Stimulated activated naive B cell treated with anti-CD40 and anti-IgM and Interleukin-4, amounts not matched to agents 10 μg/mL and 1 μg/mL and 100 μg/mL, for 72 hours (primary cell): ENCODE results near the gene PFDN6.

Experiments used
- ATAC-seq, 2 donors: fragments of 150-1000 bp; cut with Tn5 transposase; replicated peaks; 2 replicates each; pipeline ENCODE4 v1.10.0; 2021; ENCODE audit warnings: moderate library complexity in 1 of 2
- DNase-seq: peaks from one replicate; pipeline ENCODE4 v3.0.0; 2021
- H3K27ac Mint-ChIP-seq: one replicate; pipeline ENCODE4 v1.8.0; 2022; ENCODE audit warnings: mild to moderate bottlenecking, mixed read lengths
- H3K27me3 Mint-ChIP-seq, 2 donors: one replicate each; pipeline ENCODE4 v1.8.0; 2022; ENCODE audit warnings: mixed read lengths in 2 of 2
- H3K36me3 Mint-ChIP-seq, 2 donors: one replicate each; pipeline ENCODE4 v1.8.0; 2022; ENCODE audit warnings: mixed read lengths in 2 of 2, mild to moderate bottlenecking in 1 of 2
- H3K4me1 Mint-ChIP-seq, 2 donors: one replicate each; pipeline ENCODE4 v1.8.0; 2022; ENCODE audit warnings: mixed read lengths in 2 of 2, mild to moderate bottlenecking in 1 of 2
- H3K4me3 Mint-ChIP-seq, 2 donors: one replicate each; pipeline ENCODE4 v1.8.0; 2022; ENCODE audit warnings: mild to moderate bottlenecking in 2 of 2, mixed read lengths in 2 of 2, moderate library complexity in 1 of 2
- H3K9me3 Mint-ChIP-seq, 2 donors: one replicate each; pipeline ENCODE4 v1.8.0; 2022; ENCODE audit warnings: mixed read lengths in 2 of 2, mild to moderate bottlenecking in 1 of 2

The PFDN6 gene

DNA sequence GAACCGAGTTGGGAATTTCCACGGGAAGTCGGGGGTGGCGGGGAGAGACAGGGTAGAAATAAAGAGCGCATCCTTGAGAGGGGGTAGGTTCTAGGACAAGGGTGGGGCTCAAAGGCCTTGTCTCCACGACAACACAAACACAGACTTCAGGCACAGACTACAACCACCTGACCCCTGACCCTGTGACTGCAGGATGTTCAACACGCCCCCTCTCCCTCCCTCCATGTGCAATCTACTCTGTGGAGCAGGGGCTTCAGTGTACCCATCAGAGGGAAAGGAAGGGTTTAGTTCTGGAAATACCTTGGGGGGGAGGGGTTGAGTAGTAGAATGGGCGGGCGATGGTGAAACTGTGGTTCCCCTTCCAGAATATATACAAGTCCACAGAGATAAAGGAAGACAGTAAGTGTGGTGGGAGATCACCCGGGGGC, 25.1 kb downstream of the PFDN6 start:
- Mint-ChIP-seq H3K9me3 (no peaks in the 10 kb centered on the region), H3K27me3 (no peaks in the 10 kb centered on the region), H3K4me3 (peak overlapping the region; percentile 97), H3K27ac (peak overlapping the region; percentile 100), H3K4me1 (peaks cover 45 to 72% of the 10 kb centered on the region in 2 donors), H3K36me3 (peaks cover 49 to 74% of the 10 kb centered on the region in 2 donors)
- peak; percentile 54 to 60 for ATAC-seq
- peak; percentile 74 for DNase-seq

DNA sequence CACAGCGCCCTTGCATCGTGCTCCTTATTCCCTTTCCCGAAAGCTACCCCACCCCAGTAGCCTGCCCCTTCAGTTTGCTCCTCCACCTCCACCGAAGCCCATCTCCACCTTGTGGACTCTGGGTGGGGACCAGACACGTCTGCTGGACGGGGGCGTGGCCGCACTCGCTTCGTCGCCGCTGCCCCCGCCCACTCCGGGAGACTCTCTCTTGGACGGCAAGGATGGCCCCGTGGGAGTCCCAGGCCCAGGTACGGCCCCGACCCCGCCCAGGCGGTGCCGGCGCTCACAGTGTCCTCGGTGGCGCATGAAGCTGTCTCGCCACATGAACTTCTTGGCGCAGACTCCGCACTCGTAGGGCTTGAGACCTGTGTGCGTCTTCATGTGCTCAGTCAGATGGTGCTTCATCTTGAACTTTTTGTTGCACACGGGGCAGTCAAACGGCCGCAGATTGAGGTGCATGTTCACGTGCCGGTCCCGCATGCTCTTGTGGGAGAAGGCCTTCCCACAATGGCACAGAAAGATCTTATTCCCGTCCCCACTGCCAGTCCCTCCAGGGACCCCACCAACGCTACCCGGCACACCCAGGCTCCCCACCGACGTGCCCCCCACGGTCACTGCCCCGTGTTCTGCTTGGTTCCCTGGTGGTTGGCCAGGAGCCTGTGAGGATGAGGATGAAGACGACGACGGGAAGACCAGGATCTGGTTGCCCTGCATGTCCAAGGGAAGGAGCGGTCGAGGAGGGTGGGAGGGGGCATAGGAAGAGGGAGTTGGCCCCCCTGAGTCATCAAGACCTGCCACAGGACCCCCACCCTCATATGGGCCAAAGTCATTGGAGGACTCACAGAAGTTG, 25.8 kb downstream of the PFDN6 start:
- peaks cover 55 to 81% of the 10 kb centered on the region in 2 donors for H3K36me3 Mint-ChIP-seq
- H3K27me3 Mint-ChIP-seq = no peaks in the 10 kb centered on the region
- DNase-seq (peak; percentile 32), ATAC-seq (no peak)
- no peaks in the 10 kb centered on the region for H3K9me3 Mint-ChIP-seq
- peak overlapping the region; percentile 97 for H3K4me3 Mint-ChIP-seq
- peak overlapping the region; percentile 100 for H3K27ac Mint-ChIP-seq
- H3K4me1 Mint-ChIP-seq = peaks cover 52 to 78% of the 10 kb centered on the region in 2 donors

DNA sequence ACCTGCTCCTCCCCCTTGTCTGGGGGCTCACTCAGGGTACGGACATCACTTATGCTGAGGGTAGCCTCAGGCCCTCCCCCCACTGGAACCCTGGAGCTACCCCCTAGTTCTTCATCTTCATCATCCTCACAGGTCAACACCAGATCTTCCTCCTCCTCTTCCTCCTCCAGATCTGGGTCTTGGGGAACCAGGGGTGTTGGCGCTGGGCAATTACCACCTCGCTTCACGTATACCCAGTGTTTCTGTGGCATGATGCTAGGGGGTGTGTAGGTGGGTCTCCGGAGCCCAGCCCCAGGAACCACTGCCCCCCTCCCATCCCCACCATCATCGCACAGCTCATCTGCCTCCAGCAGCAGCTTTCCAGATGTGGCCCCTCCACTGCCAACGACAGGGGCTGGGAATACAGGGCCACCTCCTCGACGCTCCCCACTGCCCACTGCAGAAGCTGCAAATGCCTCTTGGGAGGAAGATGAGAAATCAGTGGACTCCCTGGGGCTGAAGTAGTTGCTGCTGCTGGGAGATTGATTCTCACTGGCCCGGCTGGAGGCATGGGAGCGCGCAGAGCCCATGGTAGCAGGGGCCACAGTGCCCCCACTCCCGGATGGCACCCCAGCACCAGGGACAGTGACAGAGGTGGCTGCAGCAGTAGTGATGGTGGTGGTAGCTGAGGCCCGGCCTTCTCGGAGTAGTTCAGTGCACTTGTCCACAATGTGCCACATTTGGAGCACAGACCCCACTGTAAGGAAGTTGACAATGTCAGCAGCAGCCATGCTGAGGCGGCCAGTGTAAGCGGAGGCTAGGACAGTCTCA, 26.6 kb downstream of the PFDN6 start:
- H3K27me3 Mint-ChIP-seq = no peaks in the 10 kb centered on the region
- peak overlapping the region; percentile 97 for H3K4me3 Mint-ChIP-seq
- no peaks in the 10 kb centered on the region for H3K9me3 Mint-ChIP-seq
- H3K36me3 Mint-ChIP-seq = peaks cover 60 to 85% of the 10 kb centered on the region in 2 donors
- H3K4me1 Mint-ChIP-seq = peaks cover 56 to 82% of the 10 kb centered on the region in 2 donors
- DNase-seq = no peak
- H3K27ac Mint-ChIP-seq = peak overlapping the region; percentile 82
- ATAC-seq = no peak

DNA sequence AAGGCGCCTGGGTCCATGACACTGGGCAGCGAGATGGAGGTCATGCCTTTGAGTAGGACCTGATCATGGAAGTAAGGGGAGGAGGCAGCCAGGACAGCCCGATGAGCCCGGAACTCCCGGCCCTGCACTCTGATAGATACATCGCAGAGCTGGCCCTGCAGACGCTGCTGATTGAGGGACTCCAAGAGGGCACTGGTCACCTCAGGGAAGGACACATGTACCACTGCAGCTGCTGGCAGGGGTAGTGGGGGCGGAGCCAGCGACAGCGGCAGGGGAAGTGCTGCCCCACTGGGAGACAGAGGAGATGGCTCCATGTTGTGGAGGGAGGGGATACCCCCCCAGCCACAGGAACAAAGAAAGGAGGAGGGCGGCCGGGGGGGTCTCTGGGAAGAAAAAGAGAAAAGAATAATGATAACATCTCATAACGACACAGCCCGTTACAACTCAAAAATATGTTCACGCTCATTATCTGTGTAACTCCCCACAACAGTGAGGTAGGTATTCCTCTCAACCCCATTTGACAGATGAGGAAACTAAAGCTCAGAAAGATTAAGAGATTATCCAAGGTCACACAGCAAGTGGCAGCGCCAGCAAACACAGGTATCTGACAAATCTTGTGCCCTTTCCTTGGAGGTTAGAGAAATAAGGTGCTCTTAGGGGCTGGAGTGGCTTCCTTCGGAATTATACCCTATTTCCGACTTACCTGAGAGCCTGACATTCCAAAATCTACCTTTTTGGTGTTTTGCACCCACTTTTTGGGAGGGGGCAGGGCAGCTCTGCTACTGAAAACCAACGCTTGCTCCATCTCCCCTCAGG, 27.4 kb downstream of the PFDN6 start:
- DNase-seq (no peak), ATAC-seq (no peak)
- Mint-ChIP-seq H3K36me3 (peaks cover 62 to 87% of the 10 kb centered on the region in 2 donors), H3K27me3 (no peaks in the 10 kb centered on the region), H3K9me3 (no peaks in the 10 kb centered on the region), H3K4me3 (peak overlapping the region; percentile 97 to 98), H3K27ac (peak overlapping the region; percentile 83), H3K4me1 (peaks cover 57 to 85% of the 10 kb centered on the region in 2 donors)

DNA sequence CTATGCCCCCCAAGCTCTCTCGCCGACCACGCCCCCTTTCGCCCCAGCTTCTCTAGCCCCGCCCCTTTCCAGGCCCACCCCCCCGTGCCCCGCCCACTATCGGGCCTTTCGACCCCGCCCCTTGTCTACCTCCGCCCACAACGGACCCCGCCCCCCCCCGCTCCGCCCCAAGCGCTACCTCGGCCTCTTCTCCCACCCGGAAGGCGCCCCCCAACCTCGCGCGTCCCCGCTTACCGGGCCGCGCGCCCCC, 27.9 kb downstream of the PFDN6 start:
- Mint-ChIP-seq H3K36me3 (peaks cover 63 to 87% of the 10 kb centered on the region in 2 donors), H3K27me3 (no peaks in the 10 kb centered on the region), H3K4me1 (peaks cover 61 to 86% of the 10 kb centered on the region in 2 donors), H3K4me3 (peak overlapping the region; percentile 97 to 98), H3K9me3 (no peaks in the 10 kb centered on the region), H3K27ac (peak overlapping the region; percentile 83)
- no peak for DNase-seq
- ATAC-seq = no peak

DNA sequence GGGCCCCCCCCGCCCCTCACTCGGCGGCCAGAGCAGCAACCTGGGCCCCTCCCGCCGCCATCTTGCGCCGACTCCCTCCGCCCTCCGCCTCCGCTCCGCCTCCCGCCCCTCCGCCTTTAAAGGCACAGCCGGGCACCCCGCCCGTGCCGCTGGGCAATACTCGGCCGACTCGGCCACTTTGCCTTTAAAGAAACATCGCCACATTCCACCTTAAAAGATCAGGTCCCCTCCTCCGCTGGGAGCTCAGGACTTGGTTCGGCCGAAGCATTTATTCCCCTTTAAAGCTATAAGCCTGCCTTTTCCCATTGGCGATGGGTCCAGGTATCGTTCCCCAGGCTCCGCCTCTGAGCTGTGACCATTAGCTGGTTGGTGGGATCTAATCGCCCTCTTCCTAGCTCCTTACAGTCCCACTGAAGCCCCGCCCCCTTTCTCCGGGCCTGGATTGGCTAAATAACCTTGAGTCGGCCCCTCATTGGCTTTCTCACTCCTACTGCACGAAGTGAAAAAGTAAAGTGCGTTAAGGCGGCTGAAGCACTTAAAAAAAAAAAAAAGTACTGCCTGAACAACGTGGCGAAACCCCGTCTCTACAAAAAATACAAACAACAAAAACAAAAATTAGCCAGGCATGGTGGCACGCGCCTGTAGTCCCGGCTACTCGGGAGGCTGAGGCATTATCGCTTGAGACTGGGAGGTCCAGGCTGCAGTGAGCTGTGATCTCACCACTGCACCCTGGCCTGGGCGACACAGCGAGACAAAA, 28.4 kb downstream of the PFDN6 start, which contains the start of gene ZBTB22:
Gene ZBTB22, minus strand, starts transcription at position 76 of the 757 bp plus-strand sequence. CDS start 828 bp downstream, outside the sequence.
- Mint-ChIP-seq H3K27me3 (no peaks in the 10 kb centered on the region), H3K4me3 (peak within 1 kb of the TSS; percentile 97 to 98), H3K4me1 (peaks cover 63 to 81% of the 10 kb centered on the region in 2 donors), H3K27ac (peak within 1 kb of the TSS; percentile 99), H3K36me3 (peaks cover 62 to 87% of the 10 kb centered on the region in 2 donors), H3K9me3 (no peaks in the 10 kb centered on the region)
- ATAC-seq (peak; percentile 58 to 64), DNase-seq (peak; percentile 92)

DNA sequence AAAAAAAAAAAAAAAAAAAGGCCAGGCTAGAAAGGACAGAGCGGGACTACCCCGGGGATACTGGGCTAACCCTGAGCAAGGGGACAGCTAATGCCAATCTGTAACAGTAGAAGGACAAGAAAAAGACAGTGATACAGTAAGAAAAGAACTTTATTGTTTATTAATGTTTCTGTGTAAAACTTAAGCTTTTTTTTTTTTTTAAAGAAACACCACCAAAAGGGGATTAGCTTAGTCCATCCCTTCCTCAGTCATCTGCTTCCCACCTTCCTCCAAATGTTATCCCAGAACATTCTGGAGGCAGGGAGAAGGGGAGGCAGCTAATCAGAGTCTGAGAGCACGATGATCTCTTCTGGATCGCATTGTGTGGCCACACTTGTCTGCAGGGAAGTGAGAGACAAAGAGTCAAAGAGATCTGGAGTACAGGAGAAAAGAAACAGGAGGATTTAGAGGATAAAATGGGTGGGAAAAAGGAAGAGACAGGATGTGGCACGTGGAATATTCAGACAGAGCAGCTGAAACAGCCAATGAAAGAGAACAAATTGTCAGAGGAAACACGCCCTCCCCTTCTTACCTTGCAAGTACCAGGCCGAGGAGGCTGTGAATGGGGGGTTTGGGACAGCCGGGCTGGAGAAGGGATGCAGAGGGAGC, 29.1 kb downstream of the PFDN6 start:
- peak overlapping the region; percentile 97 to 98 for H3K4me3 Mint-ChIP-seq
- peaks cover 64 to 83% of the 10 kb centered on the region in 2 donors for H3K4me1 Mint-ChIP-seq
- no peak for DNase-seq
- peak overlapping the region; percentile 99 for H3K27ac Mint-ChIP-seq
- no peaks in the 10 kb centered on the region for H3K27me3 Mint-ChIP-seq
- no peaks in the 10 kb centered on the region for H3K9me3 Mint-ChIP-seq
- no peak for ATAC-seq
- H3K36me3 Mint-ChIP-seq = peaks cover 56 to 82% of the 10 kb centered on the region in 2 donors

DNA sequence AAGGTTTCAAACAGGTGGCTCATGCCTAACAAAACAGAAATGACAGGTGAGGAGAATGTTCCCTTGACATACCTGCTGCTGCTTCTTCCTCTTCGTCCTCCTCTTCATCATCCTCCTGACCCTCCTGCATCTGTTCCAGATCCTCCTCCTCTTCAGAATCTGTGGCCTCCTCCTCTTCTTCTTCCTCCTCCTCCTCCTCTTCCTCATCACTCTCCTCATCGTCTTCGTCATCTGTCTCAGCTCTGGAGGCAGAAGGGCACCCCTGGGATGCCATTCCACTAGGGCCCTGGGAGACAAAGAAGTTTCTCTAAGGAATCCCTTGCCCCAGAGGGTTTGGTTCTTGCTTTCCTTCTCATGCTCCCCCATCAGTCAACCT, 30.5 kb downstream of the PFDN6 start:
- no peaks in the 10 kb centered on the region for H3K27me3 Mint-ChIP-seq
- H3K27ac Mint-ChIP-seq = peak overlapping the region; percentile 82
- no peaks in the 10 kb centered on the region for H3K9me3 Mint-ChIP-seq
- no peak for DNase-seq
- H3K4me1 Mint-ChIP-seq = peaks cover 61 to 83% of the 10 kb centered on the region in 2 donors
- no peak for ATAC-seq
- peak overlapping the region; percentile 4 to 97 for H3K4me3 Mint-ChIP-seq
- peaks cover 52 to 73% of the 10 kb centered on the region in 2 donors for H3K36me3 Mint-ChIP-seq

DNA sequence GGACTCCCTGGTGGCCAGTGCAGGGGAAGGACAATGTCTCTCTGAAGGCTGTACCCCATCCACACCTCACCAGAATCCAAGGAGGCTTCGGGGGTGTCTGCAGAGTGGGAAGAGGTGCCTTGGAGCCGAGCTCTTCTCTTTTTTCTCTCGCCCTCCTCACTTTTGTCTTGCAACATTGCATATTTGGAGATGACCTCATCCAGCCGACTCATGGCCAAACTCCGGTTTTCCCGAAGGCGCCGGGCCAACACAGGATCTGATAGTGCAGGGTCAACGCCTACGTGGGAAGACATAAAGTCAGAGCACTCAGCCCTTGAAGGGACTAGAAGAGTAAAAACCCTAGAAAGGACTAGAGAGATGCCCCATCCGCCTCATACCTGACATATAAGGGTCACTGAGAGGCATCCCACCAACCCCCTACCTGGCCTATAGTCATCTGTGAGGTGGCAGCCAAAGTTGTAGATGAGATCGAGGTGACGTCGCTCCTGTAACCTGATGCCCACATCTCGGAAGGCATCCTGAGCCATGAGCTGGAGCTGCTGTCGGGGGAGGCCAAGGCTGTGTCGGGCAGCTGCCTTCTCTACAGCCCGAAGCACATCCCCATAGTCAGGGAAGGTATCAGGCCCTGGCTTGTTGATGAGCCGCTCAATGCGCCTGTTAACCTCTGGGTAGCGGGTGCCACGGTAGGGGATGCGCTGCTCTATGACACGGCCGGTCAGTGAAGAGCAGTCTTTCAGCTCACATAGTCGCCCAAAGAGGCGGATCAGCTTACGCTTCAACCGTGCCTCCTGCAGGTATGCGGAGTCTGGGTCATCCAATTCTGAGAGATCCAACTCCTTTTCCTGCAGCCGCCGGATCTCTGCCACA, 31.1 kb downstream of the PFDN6 start:
- no peak for DNase-seq
- Mint-ChIP-seq H3K4me1 (peaks cover 54 to 77% of the 10 kb centered on the region in 2 donors), H3K27ac (peak overlapping the region; percentile 82), H3K4me3 (peak overlapping the region; percentile 90 to 97), H3K9me3 (no peaks in the 10 kb centered on the region), H3K36me3 (peaks cover 48 to 68% of the 10 kb centered on the region in 2 donors), H3K27me3 (no peaks in the 10 kb centered on the region)
- no peak for ATAC-seq

DNA sequence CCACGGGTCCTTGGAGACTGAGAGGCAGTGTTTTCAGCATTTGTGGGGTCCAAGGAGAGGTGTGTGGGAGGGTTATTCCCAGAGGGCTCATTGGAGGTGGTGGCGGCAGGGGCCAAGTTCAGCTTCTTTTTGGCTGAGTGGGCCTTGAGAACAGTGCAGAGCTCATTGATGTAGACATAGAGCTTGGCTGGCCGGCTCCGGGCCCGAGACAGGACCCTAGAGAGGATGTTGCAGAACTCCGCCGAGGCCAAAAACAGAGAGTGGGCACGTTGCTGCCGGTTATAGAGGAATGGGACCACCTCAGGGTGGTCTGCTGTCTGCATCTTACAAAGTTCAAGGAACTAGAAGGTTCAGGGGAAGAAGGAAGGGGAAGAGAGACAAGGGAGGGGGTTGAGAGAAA, 31.8 kb downstream of the PFDN6 start:
- Mint-ChIP-seq H3K36me3 (peaks cover 46 to 61% of the 10 kb centered on the region in 2 donors), H3K4me3 (peak overlapping the region; percentile 90 to 97), H3K27ac (peak overlapping the region; percentile 44), H3K4me1 (peaks cover 50 to 70% of the 10 kb centered on the region in 2 donors), H3K27me3 (no peaks in the 10 kb centered on the region), H3K9me3 (no peaks in the 10 kb centered on the region)
- ATAC-seq = no peak
- no peak for DNase-seq

DNA sequence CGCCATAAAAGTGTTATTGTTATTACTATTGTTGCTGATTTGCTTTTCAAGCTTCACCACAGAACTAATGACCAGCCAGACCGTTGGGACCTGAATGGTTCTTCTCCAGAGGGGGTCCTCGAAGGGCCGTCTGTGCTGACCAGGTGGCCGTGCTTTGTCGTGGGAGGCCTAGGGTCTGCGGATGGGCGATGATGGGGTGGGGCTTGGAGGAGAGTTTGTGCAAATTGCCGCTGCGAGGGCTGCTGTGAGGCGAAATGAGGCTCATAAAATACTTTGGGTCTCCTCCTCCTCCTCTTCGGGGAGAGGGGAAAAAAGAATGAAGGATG, 34.2 kb downstream of the PFDN6 start:
- H3K36me3 Mint-ChIP-seq = peaks cover 35 to 41% of the 10 kb centered on the region in 2 donors
- ATAC-seq (peak in 1 of 2 donors; percentile 3), DNase-seq (no peak)

DNA sequence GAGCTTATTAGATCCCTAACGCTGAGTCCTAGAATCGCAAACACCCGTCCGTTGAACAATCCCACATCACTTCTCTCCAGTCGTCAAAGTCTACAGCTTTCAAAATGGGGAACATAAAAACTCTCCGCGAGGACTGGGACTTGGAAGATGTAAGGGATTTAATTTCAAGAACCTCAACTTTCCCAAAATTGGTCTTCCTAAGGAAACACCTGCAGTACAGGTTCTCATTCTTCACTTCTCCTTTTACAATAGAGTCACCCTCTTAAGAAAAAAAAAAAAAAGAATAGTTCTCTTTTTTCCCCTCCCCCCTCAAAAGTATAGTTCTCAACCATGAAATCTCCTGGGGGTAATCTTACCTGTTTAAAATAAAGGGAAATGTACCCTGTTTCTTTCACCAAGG, 34.7 kb downstream of the PFDN6 start:
- Mint-ChIP-seq H3K4me1 (peaks cover 37 to 52% of the 10 kb centered on the region in 2 donors), H3K27me3 (no peaks in the 10 kb centered on the region), H3K36me3 (peaks cover 30 to 35% of the 10 kb centered on the region in 2 donors), H3K27ac (peak overlapping the region; percentile 99), H3K9me3 (no peaks in the 10 kb centered on the region), H3K4me3 (peak overlapping the region; percentile 90 to 97)
- DNase-seq (no peak), ATAC-seq (peak; percentile 22 to 39)

More for the DNA sequence above, 34.2 kb downstream of the PFDN6 start:
- peak overlapping the region; percentile 90 to 97 for H3K4me3 Mint-ChIP-seq
- peaks cover 38 to 52% of the 10 kb centered on the region in 2 donors for H3K4me1 Mint-ChIP-seq
- no peaks in the 10 kb centered on the region for H3K9me3 Mint-ChIP-seq
- H3K27me3 Mint-ChIP-seq = no peaks in the 10 kb centered on the region
- H3K27ac Mint-ChIP-seq = peak overlapping the region; percentile 99
